Measurements from ENCODE around the gene EML6.

GRCh38 chr2:54964271-54964670, 240.8 kb downstream of the EML6 start:
- TF ChIP-seq POLR2AphosphoS5 (IDR thresholded peaks at IDR 0.05; ENCODE audit: borderline replicate concordance, low read depth, low read length) (no peak), EZH2 (IDR thresholded peaks at IDR 0.05) (no peak)

All from SK-N-MC (cell line).